HG02973 (cell line): ENCODE measurements around the gene AFF3.

Experiments used
- ATAC-seq: cut with Tn5 transposase; IDR thresholded peaks from one replicate; pipeline ENCODE4 v1.9.1; 2021; ENCODE audit warnings: moderate library complexity; ENCODE audit not compliant: unreplicated experiment

The AFF3 gene

DNA sequence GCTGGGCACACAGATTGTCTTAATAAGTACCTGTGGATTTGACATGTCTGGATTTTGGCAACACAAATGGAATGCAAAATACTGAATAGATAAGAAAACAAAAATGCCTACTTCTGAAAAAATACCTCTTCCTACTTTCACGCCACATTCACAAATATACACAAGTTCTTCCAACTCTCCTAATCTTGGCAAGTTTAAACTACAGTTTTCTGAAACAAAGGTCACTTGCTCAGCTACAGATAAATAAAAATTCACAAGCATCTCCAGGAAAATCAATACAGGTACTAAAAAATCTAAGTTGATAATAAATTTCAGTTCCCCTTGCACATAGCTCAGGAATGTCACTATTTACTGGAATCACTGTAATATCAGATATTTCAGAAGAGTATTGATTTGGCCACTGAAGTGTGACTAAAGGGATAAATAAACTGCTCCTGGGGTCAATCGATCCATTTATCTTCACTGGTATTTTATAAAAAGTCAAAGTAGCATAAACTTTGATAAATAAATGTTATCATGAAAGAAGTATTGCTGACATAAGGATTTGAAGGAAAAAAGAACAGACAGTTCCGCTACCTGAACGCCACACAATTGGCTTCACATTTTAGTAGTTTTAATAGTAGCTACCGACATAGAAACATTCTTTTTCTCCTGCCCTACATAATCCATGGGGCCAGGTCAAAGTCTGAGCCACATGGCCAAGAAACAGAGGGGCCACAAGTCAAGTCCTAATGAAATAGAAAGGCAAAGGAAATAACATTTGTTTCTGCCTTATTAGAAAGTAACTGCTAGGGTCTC lies 243.1 kb downstream of the AFF3 start:
- ATAC-seq = no peak

DNA sequence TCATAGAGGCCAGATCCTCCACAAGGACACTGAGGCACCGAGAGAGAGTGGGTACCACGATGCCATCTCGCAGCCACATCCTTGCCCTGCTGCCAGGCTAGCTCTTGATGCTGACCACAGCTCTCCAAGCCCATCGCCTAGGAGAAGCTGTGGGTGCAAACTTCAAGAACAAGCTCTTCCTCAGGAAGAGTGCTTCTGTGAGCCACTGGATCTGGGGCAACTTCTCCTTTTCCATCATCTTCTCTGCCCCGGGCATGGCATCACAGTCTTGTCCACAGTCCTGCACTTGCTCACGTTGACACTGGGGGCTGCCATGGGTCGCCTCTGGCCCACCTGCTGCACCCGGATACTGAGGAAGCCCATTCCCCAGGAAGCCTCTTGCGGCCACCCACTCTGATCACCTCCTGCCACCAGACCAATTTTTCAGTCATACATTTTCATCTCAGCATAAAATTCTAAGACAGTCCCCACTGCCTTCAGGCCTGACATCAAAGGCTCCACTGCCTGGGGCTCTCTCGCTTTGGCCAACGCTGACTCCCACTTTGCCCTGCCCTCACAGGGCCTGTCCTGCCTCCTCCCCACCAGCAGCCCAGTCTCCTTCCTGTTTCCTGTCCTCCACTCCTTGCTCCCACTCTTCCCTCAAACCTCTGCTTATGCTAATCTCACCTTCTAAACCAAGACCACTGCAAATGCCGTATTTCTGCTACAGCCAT lies 243.9 kb downstream of the AFF3 start:
- no peak for ATAC-seq

DNA sequence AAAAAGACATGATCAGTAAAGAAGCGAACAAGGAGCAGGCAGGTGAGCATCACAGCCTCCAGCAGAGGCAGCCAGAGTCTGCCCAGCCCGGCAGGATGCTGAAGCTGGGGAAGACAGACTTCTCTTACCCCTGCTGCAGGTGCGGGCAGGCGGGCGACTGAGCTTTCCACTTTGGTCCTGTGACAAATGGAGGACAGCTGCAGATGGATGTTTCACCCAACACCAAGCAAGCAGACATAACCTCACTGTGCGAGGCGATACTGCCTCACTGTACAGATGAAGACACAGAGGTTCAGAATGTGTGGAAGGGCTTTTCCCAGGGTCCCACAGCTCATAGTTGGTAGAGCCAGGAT lies 251.0 kb downstream of the AFF3 start:
- no peak for ATAC-seq

- no peak for ATAC-seq
Measured at GRCh38 chr2:99890568-99891427, 251.6 kb downstream of the AFF3 start.

DNA sequence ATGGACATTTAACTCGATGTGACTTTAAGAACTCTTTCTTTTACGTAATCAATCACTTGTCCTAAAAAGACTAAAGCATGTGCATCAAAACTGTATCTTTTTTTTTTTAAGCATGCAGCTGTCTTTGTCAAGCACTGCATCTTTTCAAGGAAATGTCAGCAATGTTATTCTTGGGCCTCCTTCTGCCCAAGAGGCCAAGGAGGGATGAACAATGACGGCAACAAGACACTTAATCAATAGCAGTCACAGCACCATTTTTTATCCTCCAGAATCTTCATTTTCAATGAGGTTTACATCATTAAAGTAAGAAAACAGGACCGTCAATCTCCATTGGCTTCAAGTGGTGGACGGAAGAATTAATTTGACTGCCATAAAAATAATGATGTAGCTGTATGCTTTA lies 253.8 kb downstream of the AFF3 start:
- ATAC-seq = no peak

- ATAC-seq = no peak
Measured at GRCh38 chr2:99886418-99886817, 256.0 kb downstream of the AFF3 start.

DNA sequence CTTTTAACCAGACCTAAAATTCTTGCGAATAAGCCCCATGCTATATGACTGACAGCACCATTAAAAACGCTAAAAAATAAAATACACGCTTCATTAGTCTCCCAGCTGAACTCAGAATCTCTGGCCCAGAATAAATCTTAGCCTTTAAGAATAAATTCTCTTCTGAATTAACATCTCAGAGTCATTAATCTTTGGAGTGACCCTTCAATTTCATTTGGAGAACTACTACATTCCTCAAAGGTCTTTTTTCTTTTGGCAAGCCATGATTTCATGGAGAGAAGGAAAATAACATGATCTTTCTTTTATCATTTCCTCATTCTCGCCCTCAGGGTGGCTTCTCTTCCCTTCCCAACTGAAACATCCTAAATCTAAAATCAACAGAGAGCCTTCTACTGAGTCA lies 259.0 kb downstream of the AFF3 start:
- no peak for ATAC-seq

DNA sequence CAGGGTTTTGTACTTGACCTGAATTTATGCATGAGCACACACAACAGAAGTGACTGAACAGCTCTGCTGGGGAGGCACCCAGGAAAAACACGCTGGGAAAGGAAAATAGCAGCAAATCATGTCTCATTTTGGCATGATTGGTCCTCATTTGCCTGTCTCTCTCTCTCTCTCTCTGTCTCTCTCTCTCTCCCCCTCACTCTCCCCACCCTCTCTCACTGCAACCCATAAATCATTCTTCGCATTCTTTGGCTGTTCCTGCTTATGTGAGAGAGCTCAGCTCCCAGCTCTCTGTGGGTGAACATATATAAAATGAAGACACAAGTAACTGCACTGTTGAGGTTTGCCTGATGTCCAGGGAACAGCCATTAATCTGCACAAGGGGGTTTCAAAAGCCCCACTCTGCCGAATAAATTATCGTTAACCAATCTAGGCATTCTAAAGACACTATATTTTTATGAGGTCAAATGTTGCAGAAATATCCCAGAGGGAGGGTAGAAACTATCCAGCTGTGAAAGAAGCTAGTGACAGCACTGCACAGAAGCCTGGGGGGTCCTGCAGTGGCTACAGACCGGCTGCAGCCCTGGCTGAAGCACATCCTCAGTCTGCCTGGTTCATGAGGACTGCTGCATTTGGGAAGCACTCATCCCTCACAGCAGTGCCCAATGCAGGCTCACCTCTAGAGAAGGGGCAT lies 260.3 kb downstream of the AFF3 start:
- no peak for ATAC-seq

DNA sequence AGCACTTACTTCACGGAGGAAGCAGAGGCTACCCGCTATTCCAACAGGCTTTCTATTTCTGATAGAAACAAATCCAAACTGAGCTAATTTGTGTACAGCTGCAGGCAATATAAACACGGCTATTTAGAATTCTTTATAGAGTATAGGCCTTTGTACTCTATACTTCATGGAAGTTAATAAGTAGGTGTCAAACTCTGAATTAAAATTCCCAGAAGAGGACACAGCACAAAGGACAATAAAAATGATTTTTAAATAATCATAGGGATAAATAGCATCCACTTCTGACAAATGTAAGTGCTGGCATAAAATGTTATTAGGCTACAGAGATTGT lies 261.5 kb downstream of the AFF3 start:
- ATAC-seq = no peak

DNA sequence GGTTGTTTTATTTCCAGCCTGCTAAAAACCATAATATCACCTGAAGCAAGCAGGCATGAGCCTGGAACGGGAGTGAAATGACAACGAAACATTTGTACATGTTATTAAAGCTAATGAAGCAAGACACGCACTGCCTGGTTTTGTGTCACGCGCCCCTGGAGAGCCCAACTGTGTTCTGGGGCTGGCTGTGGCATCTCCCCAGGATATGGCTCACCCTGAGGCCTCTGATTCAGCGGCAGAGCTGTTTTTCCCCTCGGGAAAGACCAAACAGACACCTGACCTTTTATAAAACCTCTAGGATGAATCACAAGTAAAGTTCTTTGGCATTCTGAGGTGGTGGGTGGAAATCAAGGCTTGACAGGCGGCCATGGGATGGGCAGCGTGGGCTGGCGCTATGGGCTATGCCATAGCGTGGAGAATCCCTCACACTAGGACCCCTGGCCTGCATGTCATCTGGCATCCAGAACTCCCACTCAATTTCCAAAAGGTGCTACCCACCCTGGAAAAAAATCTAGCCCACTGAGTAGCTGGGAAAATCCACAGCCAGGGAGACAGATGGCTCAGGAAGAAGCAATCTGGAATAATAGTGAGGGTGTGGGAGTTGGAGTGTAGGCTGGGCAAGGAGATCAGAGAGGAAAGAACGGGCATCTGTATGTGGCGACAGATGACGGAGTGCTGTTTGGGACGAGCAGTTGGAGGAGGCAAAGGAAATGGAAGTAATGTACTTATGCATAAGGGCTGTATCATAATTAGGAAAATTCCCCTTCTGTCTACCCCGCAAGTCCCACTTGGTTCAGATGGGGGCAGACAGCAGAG lies 262.0 kb downstream of the AFF3 start:
- ATAC-seq = no peak

DNA sequence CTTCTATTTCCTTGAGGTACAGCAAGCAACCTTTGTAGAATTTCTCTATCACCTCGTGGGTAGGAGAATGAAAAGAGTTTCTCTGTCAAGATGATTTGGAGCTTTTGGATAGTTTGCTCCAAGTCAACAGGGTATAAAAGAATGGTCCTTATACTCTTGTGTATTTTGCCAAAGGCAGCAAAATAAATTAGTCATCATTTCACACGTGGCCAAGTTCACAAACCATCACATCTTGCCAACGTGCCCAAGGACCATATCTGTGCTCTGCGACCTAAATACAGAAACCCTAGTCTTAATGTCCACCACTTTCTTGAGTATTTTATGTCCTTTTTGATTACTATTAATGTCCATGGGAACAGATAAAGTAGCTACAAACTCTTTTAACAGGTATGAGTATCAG lies 262.9 kb downstream of the AFF3 start:
- ATAC-seq = no peak

- ATAC-seq = no peak
Measured at GRCh38 chr2:99878581-99879350, 263.6 kb downstream of the AFF3 start.

GRCh38 chr2:99877963-99878362 lies 264.4 kb downstream of the AFF3 start:
- no peak for ATAC-seq

GRCh38 chr2:99876956-99877355 lies 265.4 kb downstream of the AFF3 start:
- no peak for ATAC-seq

DNA sequence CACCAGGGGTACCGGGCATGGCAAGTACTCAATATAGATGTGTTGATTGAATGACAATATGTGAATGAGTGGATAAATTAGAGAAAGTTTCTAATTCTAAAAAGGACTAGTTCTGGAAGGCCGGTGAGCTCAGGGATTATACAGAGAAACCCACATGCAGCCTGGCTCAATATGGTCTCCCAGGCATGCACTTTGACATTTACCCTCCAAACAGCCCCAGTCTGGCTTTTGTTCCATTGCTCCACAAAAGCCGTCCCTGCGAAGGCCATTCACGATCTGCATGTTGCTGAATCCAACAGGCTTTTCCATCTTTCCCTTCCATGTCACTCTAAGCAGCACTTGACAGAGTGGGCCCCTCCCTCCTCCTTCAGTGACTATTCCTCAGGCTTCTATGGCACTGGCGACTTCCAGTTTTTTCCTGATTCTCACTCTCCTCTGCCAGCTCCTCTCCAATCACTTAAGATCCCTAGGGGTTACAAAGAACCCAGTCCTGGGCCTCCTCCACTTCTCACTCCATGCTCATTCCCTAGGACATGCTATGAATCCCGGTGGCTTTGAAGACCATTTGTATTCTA lies 266.7 kb downstream of the AFF3 start:
- ATAC-seq = no peak

GRCh38 chr2:99868260-99868659 lies 274.1 kb downstream of the AFF3 start:
- ATAC-seq = no peak

- no peak for ATAC-seq
Measured at GRCh38 chr2:99867770-99868169, 274.6 kb downstream of the AFF3 start.

GRCh38 chr2:99865818-99866676 lies 276.3 kb downstream of the AFF3 start:
- no peak for ATAC-seq
